ENCODE measurements around the gene ZNF136. TPM values are rescaled to one million over a fixed set of nuclear protein-coding genes. Genes with fewer than 3 reads are reported as not detected.

ZNF136 gene
- polyA plus RNA-seq, 2 of the 4 experiments (the other 2 are of a cell fraction), result 1.5 to 2.3 TPM

DNA sequence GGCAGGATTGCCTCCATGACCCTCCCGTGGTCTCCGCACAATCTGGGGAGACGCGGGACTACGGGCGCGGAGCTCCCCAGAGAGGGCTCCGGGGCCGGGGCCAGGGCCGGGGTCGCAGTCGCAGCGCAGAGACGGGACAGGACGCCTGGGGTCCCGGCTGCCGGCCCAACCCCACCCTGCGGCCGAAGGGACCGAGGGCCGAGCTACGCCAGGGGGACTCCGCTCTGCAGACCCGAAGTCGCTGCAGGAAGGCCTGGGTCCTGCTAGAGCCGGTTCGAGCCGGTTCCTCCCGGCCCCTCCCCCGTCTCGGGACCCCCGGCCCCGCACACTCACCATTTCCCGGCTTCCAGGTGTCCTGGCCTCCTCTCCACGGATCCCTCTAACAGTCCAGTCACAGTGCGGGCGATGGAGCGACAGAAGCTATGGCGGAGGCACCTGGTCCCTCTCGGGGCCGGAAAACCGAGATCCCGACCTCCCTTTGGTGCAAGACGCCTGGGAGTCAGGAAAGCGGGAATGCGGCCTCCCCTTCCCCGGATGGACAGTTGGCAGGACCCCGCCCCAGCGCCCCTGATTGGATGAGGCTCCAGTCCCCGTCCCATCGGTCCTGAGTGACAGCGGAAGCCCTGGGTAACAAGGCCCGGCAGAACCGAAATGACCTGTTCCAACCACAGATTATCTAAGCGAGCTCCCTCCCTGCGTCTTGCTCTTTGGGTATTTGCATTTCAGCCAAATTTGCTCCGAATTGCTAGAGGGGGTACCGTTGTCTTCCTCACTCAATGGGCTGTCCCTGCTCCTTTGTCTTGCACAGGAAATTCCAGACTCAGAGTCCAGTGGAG lies 6.5 kb upstream of the ZNF136 start, which contains the start of gene ZNF625:
ZNF625 (minus strand) TSS at position 512 of the 836 bp plus-strand sequence; CDS start at position 336, 176 bp downstream.
- DNase-seq (ENCODE audit: low read depth in 1 of 2, low spot score in 1 of 2) (no peak), FAIRE-seq (no peak), ATAC-seq (no peak)
- TF ChIP-seq, protein P1, sequence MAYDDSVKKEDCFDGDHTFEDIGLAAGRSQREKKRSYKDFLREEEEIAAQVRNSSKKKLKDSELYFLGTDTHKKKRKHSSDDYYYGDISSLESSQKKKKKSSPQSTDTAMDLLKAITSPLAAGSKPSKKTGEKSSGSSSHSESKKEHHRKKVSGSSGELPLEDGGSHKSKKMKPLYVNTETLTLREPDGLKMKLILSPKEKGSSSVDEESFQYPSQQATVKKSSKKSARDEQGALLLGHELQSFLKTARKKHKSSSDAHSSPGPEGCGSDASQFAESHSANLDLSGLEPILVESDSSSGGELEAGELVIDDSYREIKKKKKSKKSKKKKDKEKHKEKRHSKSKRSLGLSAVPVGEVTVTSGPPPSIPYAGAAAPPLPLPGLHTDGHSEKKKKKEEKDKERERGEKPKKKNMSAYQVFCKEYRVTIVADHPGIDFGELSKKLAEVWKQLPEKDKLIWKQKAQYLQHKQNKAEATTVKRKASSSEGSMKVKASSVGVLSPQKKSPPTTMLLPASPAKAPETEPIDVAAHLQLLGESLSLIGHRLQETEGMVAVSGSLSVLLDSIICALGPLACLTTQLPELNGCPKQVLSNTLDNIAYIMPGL (CRISPR knock-in tag; IDR thresholded peaks at IDR 0.05; ENCODE audit: borderline replicate concordance), result no peak
- TF ChIP-seq CEBPB (IDR thresholded peaks at IDR 0.05), result no peak
- no peak for TF ChIP-seq NFE2L2 (conservative IDR thresholded peaks at IDR 0.05; ENCODE audit: low read length)
- TF ChIP-seq EHF (CRISPR knock-in tag; IDR thresholded peaks at IDR 0.05), result no peak
- TF ChIP-seq ZC3H11A (IDR thresholded peaks at IDR 0.05), result no peak
- no peak for TF ChIP-seq POLR2A (IDR thresholded peaks at IDR 0.05; ENCODE audit: low read length)
- no peak for TF ChIP-seq HOXA7 (CRISPR knock-in tag; IDR thresholded peaks at IDR 0.05)
- TF ChIP-seq SMC3 (IDR thresholded peaks at IDR 0.05), result no peak
- TF ChIP-seq PHF8 (IDR thresholded peaks at IDR 0.05; ENCODE audit: borderline replicate concordance, low read depth), result no peak
- TF ChIP-seq MAFK (IDR thresholded peaks at IDR 0.05; ENCODE audit: partially characterized antibody), result no peak
- TF ChIP-seq, protein P2, sequence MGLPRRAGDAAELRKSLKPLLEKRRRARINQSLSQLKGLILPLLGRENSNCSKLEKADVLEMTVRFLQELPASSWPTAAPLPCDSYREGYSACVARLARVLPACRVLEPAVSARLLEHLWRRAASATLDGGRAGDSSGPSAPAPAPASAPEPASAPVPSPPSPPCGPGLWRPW (IDR thresholded peaks at IDR 0.05), result no peak
- TF ChIP-seq, protein P3, sequence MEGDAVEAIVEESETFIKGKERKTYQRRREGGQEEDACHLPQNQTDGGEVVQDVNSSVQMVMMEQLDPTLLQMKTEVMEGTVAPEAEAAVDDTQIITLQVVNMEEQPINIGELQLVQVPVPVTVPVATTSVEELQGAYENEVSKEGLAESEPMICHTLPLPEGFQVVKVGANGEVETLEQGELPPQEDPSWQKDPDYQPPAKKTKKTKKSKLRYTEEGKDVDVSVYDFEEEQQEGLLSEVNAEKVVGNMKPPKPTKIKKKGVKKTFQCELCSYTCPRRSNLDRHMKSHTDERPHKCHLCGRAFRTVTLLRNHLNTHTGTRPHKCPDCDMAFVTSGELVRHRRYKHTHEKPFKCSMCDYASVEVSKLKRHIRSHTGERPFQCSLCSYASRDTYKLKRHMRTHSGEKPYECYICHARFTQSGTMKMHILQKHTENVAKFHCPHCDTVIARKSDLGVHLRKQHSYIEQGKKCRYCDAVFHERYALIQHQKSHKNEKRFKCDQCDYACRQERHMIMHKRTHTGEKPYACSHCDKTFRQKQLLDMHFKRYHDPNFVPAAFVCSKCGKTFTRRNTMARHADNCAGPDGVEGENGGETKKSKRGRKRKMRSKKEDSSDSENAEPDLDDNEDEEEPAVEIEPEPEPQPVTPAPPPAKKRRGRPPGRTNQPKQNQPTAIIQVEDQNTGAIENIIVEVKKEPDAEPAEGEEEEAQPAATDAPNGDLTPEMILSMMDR (IDR thresholded peaks at IDR 0.05), result no peak
- TF ChIP-seq, protein P4, sequence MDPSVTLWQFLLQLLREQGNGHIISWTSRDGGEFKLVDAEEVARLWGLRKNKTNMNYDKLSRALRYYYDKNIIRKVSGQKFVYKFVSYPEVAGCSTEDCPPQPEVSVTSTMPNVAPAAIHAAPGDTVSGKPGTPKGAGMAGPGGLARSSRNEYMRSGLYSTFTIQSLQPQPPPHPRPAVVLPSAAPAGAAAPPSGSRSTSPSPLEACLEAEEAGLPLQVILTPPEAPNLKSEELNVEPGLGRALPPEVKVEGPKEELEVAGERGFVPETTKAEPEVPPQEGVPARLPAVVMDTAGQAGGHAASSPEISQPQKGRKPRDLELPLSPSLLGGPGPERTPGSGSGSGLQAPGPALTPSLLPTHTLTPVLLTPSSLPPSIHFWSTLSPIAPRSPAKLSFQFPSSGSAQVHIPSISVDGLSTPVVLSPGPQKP (IDR thresholded peaks at IDR 0.05; ENCODE audit: low read depth, low read length), result no peak
- TF ChIP-seq, protein P5, sequence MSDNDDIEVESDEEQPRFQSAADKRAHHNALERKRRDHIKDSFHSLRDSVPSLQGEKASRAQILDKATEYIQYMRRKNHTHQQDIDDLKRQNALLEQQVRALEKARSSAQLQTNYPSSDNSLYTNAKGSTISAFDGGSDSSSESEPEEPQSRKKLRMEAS (IDR thresholded peaks at IDR 0.05), result no peak
- Histone ChIP-seq H3K27ac (no peak within 1 kb of the TSS), H3K9me3 (no peaks in the 10 kb centered on the region; the same call in 2 of the 3 replicates), H3K4me2 (no peak within 1 kb of the TSS), H3K4me3 (no peak within 1 kb of the TSS), H3K4me1 (no peaks in the 10 kb centered on the region)
- ChIA-PET POLR2A (no interaction called here), CTCF (no interaction called here)
- 47% methylated on average over 17 of the region's 58 CpGs for WGBS (ENCODE audit: missing lambda C conversion rate)

DNA sequence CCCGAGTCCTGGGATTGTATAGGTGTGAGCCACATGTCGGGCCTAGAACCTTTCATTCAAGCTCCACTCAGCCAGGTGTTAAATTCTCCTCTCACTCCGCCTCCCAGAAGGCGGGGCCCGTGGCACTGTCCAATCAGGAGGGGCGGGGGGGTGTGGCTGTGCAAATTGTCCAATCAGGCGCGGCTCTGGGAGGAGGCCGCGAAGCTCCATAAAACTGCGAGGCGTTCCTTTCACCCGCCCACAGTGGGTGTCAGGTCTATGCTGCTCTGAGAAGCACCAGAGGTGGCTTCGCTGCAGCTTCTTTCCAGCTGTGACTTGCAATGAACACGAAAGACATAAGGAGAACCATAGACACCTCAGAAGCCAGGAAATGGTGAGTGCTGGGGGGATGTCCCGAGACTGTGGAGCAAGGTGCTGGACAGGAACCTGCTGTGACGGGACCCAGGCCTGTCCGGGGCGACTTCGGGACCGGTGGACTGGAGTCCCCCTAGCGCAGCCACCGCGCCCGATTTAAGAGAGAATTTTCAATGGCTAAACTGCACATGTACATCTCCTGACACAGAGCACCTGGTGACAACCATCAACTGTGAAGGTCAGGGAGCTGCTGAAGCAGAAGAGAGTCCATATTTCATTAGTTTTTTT lies 3.0 kb upstream of the ZNF136 start:
- no peak overlapping the region for H3K4me3 ChIP-seq
- FAIRE-seq (no peak), ATAC-seq (no peak), DNase-seq (ENCODE audit: low read depth in 1 of 2, low spot score in 1 of 2) (no peak)
- no peak overlapping the region for H3K4me2 ChIP-seq
- peaks cover 3% of the 10 kb centered on the region; the same call in 1 of the 3 replicates for H3K9me3 ChIP-seq
- WGBS (ENCODE audit: missing lambda C conversion rate), result 58% methylated on average over 18 of the region's 25 CpGs
- POLR2A ChIA-PET, result no interaction called here
- CTCF ChIA-PET, result interaction anchor here (0.6 kb wide), 1 partner anchor 217 kb away, joined by 3 read pairs; no protein-coding TSS in a partner anchor
- H3K27ac ChIP-seq, result no peak overlapping the region
- H3K4me1 ChIP-seq, result no peaks in the 10 kb centered on the region
- TF ChIP-seq, protein P6, sequence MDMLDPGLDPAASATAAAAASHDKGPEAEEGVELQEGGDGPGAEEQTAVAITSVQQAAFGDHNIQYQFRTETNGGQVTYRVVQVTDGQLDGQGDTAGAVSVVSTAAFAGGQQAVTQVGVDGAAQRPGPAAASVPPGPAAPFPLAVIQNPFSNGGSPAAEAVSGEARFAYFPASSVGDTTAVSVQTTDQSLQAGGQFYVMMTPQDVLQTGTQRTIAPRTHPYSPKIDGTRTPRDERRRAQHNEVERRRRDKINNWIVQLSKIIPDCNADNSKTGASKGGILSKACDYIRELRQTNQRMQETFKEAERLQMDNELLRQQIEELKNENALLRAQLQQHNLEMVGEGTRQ (IDR thresholded peaks at IDR 0.05), result no peak
- TF ChIP-seq RARB (CRISPR knock-in tag; IDR thresholded peaks at IDR 0.05), result no peak
- no peak for TF ChIP-seq JUNB (IDR thresholded peaks at IDR 0.05)
- TF ChIP-seq KDM5A (IDR thresholded peaks at IDR 0.05), result no peak
- no peak for TF ChIP-seq SREBF2 (IDR thresholded peaks at IDR 0.05)
- no peak for TF ChIP-seq POLR2AphosphoS2 (conservative IDR thresholded peaks at IDR 0.05; ENCODE audit: low read length)
- TF ChIP-seq POLR2A (IDR thresholded peaks at IDR 0.05; ENCODE audit: low read length), result no peak
- no peak for TF ChIP-seq RFX5 (IDR thresholded peaks at IDR 0.05)
- TF ChIP-seq ZNF302 (CRISPR knock-in tag; IDR thresholded peaks at IDR 0.05), result no peak
- TF ChIP-seq, protein P7, sequence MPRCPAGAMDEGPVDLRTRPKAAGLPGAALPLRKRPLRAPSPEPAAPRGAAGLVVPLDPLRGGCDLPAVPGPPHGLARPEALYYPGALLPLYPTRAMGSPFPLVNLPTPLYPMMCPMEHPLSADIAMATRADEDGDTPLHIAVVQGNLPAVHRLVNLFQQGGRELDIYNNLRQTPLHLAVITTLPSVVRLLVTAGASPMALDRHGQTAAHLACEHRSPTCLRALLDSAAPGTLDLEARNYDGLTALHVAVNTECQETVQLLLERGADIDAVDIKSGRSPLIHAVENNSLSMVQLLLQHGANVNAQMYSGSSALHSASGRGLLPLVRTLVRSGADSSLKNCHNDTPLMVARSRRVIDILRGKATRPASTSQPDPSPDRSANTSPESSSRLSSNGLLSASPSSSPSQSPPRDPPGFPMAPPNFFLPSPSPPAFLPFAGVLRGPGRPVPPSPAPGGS (IDR thresholded peaks at IDR 0.05), result no peak
- TF ChIP-seq RNF2 (IDR thresholded peaks at IDR 0.05; ENCODE audit: borderline replicate concordance, low read depth), result no peak
- TF ChIP-seq, protein P2 (IDR thresholded peaks at IDR 0.05), result no peak
- no peak for TF ChIP-seq RCOR1 (IDR thresholded peaks at IDR 0.05; ENCODE audit: low read depth, low read length)
- TF ChIP-seq KDM1A (IDR thresholded peaks at IDR 0.05; ENCODE audit: low read depth), result no peak
- TF ChIP-seq CBX2 (IDR thresholded peaks at IDR 0.05; ENCODE audit: borderline replicate concordance, low read depth), result no peak
- no peak for TF ChIP-seq ZFP36 (IDR thresholded peaks at IDR 0.05; ENCODE audit: borderline replicate concordance, partially characterized antibody)

Measured in A549 (cell line).